ENCODE results near the gene ZNF593OS.

- TF ChIP-seq CTCF (IDR thresholded peaks at IDR 0.05), result no peak
- TF ChIP-seq ZFX (IDR thresholded peaks at IDR 0.05; ENCODE audit: borderline replicate concordance), result no peak
Observed at GRCh38 chr1:26197813-26198212, 26.2 kb upstream of the ZNF593OS start.
